CD4-positive, alpha-beta T cell treated with Interleukin-15 for 1 hour (primary cell): Measurements from ENCODE around the gene BICDL1.

ENCODE experiments used
- DNase-seq: peaks from one replicate; pipeline ENCODE4 v3.0.0-alpha.2; 2020

The BICDL1 gene

DNA sequence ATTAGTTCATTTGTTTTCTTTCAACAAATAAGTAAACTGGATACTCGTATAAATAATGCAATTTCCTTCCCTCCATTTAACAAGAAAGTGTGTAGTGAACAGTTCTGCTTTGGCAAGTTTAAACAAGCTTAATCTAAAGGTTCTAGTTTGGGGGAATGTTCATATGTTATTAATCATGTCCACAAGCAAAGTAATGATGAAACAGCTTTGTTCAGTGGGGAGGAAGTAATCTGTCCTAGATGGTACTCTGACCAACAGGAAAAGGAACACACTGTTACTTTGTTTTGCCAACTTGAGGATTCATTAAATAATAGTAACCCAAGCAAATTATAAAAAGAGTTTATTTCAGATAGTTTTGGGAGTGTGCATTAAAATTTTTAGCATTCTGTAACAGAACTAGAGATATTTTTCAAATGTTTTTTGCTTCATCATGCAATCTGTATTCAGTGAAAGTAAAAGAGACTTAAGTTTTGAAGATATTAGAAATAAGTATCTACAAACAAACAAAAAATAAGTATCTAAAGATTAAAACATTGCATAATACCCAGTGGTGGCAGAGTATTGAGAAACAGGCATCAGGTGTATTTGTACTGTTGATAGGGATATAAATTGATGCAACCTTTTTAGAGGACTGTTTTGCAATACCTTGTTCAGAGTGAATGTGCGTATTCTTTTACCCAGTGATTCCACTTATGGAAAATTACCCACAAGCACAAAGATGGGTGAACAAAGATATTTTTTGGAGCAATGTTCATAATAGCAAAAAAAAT, 66.4 kb downstream of the BICDL1 start:
- DNase-seq: no peak

DNA sequence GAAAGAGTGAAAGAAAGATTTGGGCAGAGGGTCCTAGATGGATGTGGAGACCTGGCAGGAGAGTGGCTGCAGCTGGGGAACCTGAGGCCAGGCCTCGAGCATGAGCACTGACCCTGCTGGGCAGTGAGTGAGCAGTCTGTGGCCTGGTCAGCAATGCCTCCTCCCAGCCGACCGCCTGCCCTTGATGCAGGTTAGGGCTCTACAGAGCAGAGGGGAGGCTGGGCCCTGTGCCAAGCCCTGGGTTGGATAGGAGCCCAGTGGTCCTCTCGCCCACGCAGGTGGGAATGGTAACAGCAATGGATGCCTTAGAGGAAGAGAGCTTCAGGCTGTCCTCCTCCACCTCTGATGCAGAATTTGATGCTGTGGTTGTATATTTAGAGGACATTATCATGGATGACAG, 67.7 kb downstream of the BICDL1 start:
- no peak for DNase-seq

DNA sequence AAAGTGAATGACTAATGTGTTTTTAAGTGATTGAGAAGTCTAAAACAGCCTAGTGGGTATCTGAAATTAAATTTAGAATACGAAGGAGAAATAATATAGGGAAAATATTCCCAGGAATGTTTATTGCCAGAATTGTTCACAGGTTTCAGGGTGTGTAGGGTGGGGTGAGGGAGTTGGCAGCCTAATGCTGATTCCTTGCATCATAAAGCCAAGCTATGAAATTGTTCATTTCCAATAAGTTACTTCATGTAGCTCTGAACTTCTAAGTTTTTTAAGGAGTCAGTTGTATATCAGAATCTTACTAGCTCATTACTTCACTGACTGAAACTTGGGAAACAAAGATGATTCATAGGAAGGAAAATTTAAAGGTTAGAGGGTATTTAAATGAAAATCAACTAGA, 71.2 kb downstream of the BICDL1 start:
- DNase-seq: no peak

DNA sequence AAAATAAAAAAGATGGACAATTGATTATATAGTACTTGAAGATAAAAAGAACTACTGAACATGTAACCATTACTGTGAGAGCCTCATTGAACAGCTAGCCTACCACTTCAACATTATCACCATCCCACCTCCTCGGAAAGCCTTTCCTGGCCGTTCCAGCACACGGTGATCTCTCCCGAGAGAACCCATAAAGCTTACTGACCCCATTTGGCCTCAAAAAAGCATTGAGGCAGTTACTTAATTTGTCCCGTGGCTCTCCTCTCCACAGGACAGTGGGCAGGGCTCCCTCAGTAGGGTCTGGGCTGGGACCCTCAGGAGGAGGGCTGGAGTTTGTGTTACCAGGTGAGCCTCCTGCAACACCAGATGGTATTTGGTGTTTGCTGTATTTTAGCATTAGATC, 71.7 kb downstream of the BICDL1 start:
- DNase-seq: no peak

DNA sequence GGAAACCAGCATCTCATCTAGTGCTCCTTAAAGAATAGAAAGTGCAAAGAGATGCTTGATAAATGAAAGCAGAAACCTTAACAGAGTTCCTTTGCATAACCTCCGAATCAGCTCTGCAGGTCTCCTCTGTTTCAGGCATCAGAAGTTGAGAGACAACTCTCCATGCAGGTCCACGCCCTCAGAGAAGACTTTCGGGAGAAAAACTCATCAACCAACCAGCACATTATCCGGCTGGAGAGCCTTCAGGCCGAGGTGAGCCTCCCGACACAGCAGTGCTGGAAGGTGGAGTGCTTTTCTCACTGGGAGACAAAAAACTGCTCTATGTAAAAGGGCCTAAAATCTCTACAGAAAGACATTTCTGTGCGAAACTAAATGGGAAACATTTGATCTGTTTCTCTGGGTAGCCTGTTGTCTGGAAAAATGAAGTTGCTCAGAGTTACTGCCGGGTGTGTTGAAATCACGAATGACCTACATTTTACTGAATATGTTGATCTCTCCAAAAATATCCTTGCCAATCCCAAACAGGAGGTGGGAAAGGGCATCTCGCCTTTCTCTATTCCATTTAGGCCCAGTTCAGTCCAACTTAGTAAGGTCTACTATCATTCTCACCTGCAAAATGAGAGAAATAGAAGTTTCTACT, 72.7 kb downstream of the BICDL1 start:
- no peak for DNase-seq

DNA sequence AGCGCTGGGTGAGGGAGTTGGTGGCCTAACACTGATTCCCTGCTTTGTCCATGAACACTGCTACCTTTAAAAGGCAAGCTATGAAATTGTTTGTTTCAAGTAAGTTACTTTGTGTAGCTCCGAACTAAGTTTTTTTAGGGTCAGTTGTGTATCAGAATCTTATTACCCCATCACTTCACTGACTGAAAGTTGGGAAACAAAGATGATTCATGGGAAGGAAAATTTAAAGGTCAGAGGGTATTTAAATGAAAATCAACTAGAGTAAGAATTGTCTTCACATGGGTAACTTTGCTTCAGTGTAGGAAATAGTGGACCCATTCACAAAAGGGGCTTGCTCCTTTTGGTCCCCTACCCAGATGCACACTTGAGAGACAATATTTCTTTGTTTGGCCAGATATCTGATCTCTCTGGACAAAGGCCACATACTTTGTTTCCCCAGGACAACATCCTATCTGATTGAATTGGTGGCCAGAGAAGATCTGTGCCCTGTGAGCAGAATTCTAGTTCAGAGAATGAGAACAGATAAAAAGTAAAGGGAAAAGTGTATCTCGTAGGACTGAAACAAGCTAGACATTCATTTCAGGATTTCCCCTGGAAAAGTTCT, 74.0 kb downstream of the BICDL1 start:
- no peak for DNase-seq

DNA sequence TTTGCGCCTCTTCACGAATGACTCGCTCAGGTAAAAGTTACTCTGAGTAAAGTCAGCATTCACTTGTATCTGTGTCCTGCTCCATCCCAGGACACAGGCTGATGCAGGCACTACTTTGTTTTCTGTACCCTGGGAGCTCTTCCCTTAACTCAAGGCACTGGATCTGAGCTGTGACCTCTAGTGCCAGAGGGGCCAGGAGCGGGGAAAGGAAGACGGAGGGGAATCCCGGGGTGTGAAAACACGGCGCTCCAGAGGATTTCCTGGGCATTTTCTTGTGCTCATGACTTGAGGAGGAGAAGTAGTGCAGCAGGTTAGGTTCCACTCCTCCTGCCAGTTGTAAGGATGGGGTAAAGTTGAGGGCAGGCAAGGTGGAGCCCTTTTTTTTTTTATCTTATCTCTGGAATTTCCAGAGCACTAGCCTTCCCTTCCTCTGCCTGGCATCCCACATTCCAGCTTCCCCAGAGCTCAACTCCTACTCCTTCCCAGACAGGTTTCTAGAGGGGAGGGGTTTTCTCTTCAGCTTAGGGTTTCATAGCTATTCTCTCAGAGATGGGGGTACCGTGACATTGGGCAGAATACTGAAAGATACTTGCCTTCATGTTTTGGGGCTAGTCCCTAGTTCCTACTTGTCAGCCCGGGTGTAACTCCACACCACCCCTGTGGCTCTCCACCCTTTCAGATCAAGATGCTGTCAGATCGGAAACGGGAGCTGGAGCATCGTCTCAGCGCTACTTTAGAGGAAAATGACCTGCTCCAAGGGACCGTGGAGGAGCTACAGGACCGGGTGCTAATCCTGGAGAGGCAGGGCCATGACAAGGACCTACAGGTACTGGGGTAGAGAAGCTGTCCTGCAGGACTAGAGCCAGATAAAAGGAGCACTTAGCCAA, 75.3 kb downstream of the BICDL1 start:
- no peak for DNase-seq

DNA sequence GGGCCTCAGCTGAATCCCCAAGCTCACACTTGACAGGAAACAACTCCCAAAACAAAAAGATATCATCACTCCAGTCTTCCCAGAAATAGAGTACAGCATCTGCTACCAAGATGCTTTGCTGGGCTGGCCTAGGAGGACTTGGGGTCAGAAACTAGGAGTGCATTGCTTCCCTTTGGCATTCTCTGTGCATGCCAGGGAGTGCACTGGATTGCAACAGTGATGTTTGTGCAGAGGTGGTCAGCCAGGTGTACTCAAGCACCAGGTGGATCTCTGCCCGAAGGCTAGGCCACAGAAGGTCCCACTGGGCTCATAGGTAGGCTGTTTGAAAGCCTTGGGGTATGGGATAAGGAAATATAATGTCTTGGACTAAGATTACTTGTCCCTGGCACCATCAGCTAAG, 76.4 kb downstream of the BICDL1 start:
- no peak for DNase-seq

DNA sequence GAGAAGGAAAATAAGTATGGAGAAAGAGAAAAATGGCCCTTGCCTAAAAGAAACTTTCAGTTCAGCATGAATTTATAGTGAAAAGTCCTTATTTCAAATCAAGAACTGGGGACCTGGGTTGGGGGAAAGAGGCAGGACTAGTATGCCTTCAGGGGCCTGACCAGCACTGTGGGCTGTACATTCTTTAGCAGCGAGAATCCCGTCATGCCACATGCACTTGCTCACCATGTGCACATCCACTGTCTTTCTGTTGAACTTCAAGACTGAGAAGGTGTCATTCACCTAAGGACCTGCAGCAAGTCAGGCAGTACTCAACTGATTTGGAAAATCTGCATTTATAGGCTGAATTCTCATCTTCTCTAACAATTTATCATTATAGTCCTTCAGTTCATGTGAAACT, 77.3 kb downstream of the BICDL1 start:
- DNase-seq: no peak

DNA sequence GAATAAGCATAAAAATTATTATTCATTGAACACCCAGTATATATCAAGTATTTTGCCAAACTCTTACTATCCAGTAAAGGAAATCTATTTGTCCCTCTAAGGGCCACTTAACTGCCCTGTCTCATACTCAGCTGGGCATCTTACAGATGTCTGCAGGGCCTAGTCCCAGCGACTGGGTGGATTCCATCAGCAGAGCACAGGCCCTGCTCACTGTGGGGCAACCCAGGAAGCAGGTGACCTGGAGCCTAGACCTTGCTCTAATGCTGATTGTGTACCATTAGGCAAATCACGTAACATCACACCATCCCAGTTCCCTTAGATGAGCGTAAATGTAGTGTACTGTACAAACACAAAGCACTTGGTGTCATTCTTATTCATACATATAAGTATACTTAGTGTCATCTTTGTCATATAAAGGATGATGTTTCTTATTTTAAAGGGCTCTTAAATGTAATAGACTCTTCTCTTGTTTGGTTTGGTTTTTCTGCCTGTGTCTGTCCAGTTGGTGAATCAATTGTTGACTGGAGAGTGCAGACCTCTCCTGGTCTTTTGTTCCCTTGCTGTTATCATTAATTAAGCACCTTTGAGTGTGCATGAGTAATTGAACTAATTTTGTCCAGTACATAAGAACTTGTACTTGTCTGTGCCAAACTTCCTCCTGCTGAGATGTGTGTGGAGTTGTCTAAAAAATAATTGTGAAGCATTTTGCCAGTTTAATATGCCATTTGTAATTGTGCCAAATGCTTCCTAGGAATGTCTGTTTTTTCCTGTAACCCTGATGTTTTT, 78.2 kb downstream of the BICDL1 start:
- DNase-seq: no peak

DNA sequence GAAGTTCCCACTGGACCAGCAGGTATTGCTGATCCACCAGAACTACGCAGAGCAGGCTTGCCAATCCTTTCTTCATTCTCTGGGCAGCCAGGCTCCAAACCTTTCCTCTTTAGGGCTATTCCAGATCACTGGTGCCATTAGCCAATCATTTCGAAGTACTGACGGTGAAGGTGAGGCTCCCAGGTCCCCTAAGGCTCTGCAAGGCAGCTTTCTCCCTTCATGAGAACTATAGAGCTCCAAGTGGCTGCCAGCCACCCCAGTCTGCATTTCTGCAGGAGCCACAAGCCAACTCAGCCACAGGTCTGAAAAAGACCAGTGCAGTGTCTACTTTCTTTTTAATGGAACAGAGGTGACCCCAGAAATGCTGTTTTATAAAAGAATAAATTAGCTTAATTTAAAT, 78.9 kb downstream of the BICDL1 start:
- no peak for DNase-seq

DNA sequence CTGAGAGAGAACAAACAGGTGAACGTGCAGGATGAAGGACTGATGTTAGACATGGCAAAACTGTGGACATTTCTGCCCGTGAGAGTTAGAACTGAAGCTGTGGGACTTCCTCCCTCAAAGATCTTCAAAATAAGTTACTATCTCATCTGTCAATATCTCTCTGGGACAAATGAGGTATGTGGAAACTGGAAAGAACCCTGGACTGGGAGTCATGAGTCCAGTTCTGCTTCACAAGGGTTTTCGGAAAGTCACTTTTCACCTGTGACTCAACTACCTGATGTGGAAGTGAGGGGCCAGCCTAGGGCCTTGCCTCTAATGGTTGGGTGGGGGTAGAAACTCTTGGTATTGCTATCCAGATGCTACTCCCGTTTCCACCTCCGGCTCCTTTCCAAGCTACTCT, 80.2 kb downstream of the BICDL1 start:
- no peak for DNase-seq

DNA sequence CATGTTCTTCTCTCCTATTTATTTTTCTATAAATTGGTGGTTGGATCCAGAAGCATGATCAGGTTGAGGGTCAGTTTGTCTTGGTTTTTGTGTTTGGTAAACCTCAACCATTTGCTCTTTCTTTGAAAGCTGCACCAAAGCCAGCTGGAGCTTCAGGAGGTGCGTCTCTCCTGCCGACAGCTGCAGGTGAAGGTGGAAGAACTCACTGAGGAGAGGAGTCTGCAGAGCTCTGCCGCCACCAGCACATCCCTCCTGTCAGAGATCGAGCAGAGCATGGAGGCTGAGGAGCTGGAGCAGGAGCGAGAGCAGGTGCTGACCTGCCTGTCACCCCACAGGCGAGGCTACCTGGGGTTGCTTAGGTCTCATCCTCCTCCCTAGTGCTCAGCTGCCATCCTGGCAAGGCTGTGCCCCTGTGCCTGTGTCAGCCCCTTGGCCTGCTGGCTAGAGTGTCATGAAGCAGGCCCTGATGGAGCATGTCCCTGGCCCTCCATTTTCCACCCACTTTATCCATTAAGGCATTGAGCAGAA, 82.5 kb downstream of the BICDL1 start:
- no peak for DNase-seq

DNA sequence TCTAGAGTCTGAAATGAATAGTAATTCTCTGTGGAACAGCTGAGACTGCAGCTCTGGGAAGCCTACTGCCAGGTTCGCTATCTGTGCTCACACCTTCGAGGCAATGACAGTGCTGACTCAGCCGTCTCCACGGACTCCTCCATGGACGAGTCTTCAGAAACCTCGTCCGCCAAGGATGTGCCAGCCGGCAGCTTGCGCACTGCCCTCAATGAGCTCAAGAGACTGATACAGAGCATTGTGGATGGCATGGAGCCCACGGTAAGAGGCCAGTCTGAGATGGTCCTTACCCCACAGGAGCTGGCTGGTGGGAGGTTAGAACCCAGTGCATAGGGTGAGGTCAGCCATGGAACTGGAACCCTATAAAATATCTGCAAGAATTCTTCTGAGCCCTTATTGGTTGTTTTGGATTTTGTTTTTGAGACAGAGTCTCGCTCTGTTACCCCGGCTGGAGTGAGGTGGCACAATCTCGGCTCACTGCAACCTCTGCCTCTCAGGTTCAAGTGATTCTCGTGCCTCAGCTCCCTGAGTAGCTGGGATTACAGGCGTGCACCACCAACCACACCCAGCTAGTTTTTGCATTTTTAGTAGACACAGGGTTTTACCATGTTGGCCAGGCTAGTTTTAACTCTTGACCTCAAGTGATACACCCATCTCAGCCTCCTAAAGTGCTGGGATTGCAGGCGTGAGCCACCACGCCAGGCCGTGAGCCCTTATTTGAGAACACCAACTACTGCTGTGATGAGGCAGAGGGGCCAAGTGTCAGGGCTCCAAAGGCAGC, 83.6 kb downstream of the BICDL1 start:
- DNase-seq: no peak

DNA sequence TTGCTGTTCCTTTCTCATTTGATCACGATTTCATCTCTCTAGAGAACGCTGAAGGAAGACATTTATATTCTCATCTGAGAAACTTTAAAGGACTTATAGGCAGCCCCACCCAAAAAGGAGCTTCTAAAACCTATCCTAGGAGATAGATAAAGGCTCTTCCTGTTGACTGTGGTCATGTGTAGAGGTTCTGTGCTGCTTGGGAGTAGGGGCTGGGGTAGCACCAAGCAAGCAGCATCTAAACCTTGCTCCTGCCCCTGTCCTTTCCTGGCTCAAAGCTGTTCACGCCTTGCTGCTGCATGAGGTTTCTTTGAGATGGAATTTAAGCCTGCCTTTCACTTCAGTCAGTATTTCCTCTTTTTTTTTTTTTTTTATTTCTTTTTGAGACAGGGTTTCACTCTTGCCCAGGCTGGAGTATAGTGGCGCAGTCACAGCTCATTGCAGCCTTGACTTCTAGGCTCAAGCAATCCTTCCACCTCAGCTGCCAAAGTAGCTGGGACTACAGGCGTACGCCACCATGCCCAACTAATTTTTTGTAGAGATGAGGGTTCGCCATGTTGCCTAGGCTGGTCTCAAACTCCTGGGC, 86.1 kb downstream of the BICDL1 start:
- no peak for DNase-seq

DNA sequence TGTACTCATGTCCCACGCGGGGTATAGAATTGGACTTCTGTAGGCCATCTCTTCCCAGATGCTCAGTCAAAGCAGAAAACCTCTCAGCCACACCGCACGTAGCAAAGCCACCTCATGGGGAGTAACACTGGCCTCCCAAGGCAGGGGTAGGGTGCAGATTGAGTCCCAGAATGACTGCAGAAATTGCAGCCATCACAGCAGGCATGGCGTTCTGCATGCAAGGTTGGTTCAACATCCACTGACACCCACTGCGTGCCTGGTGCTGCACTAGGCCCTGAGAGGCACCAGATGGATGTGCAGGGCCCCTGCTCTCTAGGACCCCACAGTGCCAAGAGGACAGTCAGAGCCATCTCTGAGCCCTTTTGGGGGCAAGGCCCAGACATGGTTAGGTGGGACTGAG, 87.6 kb downstream of the BICDL1 start:
- no peak for DNase-seq

DNA sequence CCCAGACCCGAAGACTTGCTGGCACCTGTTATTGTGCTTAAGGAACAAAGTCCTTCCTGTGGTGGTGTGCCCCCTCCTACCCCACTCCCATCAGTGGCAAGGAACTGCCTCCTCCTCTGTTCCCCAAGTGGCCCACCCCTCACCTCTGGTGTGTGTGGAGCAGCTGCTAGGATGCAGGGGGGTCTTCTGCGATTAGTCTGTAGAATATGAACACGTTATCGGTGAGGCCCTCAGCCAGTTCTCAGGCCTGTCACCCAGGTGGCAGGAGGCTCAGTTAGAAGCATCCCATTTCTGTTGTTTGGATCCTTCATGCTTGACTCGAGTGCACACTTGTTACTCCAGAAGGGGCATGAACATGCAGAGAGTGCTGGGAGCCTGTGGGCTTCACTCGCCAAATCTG, 88.2 kb downstream of the BICDL1 start:
- DNase-seq: no peak

DNA sequence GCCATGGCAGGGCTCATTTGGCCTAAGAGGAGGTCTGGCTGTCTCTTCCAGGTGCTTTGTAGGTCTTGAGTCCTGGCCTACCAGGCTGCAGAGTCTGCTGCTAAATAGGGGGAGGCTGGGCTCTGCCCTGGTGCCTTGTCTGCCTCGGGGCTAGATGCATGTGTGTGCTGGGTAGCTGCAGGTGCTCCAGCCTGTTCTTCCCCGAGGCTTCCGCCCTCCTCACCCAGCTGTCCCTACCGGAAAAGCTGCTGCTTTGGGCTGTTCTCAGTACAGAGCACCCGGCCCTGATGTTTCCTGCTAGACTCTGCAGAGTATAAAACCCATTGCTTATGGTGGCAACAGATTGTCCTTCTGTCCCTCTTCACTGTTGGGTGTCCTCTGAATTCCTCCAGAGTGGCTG, 89.8 kb downstream of the BICDL1 start:
- no peak for DNase-seq

DNA sequence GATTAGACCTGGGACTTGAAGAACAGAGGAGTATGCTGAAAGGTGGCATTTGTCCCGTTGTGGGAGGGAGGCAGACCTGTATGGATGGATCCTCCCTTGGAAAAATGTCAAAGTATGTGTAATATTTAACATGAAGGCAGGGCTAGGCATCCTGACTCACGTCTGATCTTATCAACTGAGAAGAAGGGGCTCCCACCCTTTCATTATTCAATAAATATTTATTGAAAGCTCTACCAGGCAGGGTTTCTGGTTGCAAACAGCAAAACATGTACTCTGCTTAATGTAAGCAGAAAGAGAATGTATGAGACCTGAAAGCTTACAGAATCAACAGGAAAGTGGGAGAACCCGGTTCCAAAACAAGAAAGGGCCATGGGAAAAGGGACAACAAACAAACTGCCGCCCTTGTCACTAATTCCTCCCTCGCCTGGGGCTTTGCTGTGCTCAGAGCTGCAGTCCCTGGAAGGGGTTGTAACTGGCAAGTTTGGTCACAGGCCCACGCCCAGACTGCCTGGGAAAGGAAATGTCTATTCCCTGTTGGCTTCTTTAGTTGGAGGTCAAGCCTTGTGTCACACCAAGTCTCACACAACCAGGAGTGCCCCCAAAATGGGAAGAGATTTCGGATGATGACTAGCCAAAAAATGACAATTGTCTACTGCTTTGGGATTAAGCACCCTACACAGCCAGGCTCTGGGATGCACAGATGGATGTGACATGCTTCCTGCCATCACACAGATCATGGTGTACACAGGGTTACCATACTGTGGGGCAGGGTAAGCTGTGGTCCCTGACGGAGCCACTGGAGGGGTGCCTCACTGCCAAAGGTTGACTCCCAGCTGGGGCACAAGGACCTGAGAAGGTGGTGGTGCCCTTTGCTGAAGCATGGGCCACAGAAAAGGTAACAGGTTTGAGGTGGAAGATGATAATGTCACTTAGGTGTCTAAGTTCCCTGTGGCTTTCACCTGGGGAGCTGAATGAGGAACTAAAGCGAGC, 90.7 kb downstream of the BICDL1 start:
- DNase-seq: no peak

DNA sequence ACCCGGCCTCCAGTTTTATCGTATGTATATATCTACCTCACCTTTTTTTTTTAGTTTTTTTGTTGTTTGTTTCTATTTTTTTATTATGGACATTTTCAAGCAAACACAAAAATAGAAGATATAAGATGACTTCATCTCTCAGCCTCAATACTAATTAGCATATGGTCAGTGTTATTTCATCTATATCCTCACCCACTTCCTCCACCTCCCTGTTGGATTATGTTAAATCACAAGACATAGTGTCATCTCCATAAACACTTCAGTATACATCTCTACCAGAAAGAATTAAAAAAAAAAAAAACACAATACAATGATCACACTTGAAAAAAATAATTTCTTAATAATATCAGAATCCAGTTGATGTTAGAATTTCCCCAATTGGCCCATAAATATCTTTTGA, 92.6 kb downstream of the BICDL1 start:
- no peak for DNase-seq
